HL-60 (cell line): ENCODE data around the gene EIF4E1B.
A peak's percentile ranks its signal among the peaks of the same experiment; 100 is the strongest.

Source experiments
- DNase-seq, 2 experiments: peaks; one replicate each; pipeline ENCODE4 v3.0.0-alpha.2; 2010 to 2020; ENCODE audit warnings: low read depth in 1 of 2, low spot score in 1 of 2
- H3K27ac ChIP-seq: fragments of 250-450 bp; sonication (Bioruptor Pico); replicated peaks from 2 replicates; pipeline ENCODE4 v1.5.1; 2020; ENCODE audit warnings: mild to moderate bottlenecking, moderate library complexity
- H3K27me3 ChIP-seq: fragments of 250-450 bp; sonication (Bioruptor Pico); 2 replicates; pipeline ENCODE4 v1.5.1; 2021; ENCODE audit warnings: mild to moderate bottlenecking, moderate library complexity; ENCODE audit not compliant: insufficient read depth, poor library complexity, severe bottlenecking
- H3K4me3 ChIP-seq: replicated peaks from 2 replicates; pipeline ENCODE4 v1.5.1; 2011; ENCODE audit warnings: mild to moderate bottlenecking, control low read depth, low read length; ENCODE audit not compliant: insufficient read depth
- GABPA ChIP-seq: IDR thresholded peaks from 2 replicates; pipeline ENCODE4 v1.6.1; 2012; ENCODE audit warnings: low read depth
- POLR2AphosphoS5 ChIP-seq: IDR thresholded peaks from 2 replicates; pipeline ENCODE4 v1.6.1; 2012; ENCODE audit warnings: low read depth
- SPI1 ChIP-seq: IDR thresholded peaks from 2 replicates; pipeline ENCODE4 v1.6.1; 2012; ENCODE audit warnings: low read depth, mild to moderate bottlenecking, borderline replicate concordance
- TF ChIP-seq, protein P1 (sequence below): IDR thresholded peaks from one replicate; pipeline ENCODE4 v1.5.1; 2011; ENCODE audit warnings: low read length, control low read depth, inconsistent platforms; ENCODE audit not compliant: insufficient read depth
- TF ChIP-seq, protein P2 (sequence below): IDR thresholded peaks from 2 replicates; pipeline ENCODE4 v1.6.1; 2012; ENCODE audit warnings: low read depth; ENCODE audit not compliant: insufficient replicate concordance

Gene EIF4E1B

DNA sequence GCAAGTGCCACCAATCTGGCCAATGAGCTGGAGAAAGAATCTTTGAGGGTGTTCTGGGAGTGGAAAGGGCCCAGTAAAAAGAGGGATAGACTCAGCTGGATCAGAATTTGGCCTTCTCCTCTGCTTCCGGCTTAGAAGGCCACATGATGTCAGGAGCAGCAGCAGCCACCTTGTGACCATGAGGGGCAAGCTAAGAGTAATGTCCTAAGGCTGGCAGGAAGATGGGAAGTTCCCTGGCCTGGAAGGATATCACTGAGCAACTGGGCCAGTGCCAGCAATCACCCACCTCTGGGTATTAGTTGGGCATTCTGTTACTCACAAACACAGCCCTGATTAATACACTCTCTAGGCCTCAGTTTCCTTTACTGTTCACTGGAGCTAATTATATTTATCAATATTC lies 61.0 kb downstream of the EIF4E1B start:
- TF ChIP-seq POLR2AphosphoS5 = no peak
- TF ChIP-seq GABPA = no peak
- TF ChIP-seq, protein P1, sequence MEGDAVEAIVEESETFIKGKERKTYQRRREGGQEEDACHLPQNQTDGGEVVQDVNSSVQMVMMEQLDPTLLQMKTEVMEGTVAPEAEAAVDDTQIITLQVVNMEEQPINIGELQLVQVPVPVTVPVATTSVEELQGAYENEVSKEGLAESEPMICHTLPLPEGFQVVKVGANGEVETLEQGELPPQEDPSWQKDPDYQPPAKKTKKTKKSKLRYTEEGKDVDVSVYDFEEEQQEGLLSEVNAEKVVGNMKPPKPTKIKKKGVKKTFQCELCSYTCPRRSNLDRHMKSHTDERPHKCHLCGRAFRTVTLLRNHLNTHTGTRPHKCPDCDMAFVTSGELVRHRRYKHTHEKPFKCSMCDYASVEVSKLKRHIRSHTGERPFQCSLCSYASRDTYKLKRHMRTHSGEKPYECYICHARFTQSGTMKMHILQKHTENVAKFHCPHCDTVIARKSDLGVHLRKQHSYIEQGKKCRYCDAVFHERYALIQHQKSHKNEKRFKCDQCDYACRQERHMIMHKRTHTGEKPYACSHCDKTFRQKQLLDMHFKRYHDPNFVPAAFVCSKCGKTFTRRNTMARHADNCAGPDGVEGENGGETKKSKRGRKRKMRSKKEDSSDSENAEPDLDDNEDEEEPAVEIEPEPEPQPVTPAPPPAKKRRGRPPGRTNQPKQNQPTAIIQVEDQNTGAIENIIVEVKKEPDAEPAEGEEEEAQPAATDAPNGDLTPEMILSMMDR = no peak
- TF ChIP-seq, protein P2, sequence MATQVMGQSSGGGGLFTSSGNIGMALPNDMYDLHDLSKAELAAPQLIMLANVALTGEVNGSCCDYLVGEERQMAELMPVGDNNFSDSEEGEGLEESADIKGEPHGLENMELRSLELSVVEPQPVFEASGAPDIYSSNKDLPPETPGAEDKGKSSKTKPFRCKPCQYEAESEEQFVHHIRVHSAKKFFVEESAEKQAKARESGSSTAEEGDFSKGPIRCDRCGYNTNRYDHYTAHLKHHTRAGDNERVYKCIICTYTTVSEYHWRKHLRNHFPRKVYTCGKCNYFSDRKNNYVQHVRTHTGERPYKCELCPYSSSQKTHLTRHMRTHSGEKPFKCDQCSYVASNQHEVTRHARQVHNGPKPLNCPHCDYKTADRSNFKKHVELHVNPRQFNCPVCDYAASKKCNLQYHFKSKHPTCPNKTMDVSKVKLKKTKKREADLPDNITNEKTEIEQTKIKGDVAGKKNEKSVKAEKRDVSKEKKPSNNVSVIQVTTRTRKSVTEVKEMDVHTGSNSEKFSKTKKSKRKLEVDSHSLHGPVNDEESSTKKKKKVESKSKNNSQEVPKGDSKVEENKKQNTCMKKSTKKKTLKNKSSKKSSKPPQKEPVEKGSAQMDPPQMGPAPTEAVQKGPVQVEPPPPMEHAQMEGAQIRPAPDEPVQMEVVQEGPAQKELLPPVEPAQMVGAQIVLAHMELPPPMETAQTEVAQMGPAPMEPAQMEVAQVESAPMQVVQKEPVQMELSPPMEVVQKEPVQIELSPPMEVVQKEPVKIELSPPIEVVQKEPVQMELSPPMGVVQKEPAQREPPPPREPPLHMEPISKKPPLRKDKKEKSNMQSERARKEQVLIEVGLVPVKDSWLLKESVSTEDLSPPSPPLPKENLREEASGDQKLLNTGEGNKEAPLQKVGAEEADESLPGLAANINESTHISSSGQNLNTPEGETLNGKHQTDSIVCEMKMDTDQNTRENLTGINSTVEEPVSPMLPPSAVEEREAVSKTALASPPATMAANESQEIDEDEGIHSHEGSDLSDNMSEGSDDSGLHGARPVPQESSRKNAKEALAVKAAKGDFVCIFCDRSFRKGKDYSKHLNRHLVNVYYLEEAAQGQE = no peak
- TF ChIP-seq SPI1 = no peak
- Histone ChIP-seq H3K27ac (no peak overlapping the region), H3K4me3 (no peak overlapping the region), H3K27me3 (peaks cover 12% of the 10 kb centered on the region)
- DNase-seq = no peak

DNA sequence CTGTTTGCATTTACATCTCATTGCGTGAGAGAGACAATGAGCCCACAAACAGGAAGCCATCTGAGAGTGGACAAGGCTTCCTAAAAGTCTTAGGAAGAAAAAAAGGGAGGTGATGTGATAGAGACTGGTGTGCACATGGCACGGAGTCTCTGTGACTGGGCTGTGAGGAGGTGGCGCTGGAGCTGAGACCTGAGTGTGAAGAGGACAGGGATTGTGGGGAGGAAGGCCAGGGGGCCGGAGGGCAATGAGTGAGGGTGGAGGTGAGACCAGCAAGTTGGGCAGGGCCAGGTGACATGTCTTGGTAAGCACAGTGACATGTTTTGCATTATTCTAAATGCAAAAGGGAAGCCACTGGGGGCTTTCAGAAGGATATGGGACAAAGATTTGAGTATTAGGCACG lies 61.9 kb downstream of the EIF4E1B start:
- peaks cover 15% of the 10 kb centered on the region for H3K27me3 ChIP-seq
- TF ChIP-seq, protein P2 = no peak
- TF ChIP-seq GABPA (no peak), POLR2AphosphoS5 (no peak), SPI1 (no peak)
- TF ChIP-seq, protein P1 = no peak
- no peak for DNase-seq

DNA sequence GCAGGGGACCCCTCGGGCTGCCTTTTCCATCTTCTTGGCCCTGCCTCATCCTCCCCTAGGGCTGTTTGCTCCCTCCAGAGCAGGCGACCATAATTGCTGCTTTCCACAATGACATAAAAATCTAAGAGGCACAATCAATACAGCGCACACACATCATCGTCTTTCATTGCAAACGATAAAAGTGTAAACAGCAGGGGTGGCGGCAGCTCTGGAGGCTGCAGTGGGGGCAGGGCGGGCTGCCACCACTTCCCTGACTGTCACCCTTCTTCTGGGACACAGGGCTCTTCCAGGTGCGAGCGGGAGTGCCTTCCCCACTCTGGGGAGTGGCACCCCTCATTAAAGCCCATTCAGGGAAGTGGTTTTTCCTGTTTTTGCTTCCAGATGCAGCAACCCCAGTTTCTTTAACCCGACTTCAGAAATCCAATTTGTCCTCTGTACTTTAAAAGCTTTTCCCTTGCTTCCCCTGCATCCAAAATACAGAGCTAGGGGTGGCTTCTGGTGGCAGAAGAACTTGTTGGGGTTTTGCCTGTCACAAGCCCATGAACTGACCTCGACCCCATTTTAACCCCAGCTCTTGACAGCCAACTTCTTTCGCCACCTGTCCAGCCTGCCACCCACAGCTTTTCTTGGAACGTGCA lies 62.5 kb downstream of the EIF4E1B start:
- Histone ChIP-seq H3K27ac (no peak overlapping the region), H3K4me3 (no peak overlapping the region), H3K27me3 (peaks cover 15% of the 10 kb centered on the region)
- TF ChIP-seq, protein P1 = no peak
- no peak for TF ChIP-seq GABPA
- no peak for TF ChIP-seq SPI1
- TF ChIP-seq POLR2AphosphoS5 = no peak; the same call in 1 of the 2 replicates
- DNase-seq = no peak

More for the DNA sequence above, 61.9 kb downstream of the EIF4E1B start:
- Histone ChIP-seq H3K27ac (no peak overlapping the region), H3K4me3 (no peak overlapping the region)

DNA sequence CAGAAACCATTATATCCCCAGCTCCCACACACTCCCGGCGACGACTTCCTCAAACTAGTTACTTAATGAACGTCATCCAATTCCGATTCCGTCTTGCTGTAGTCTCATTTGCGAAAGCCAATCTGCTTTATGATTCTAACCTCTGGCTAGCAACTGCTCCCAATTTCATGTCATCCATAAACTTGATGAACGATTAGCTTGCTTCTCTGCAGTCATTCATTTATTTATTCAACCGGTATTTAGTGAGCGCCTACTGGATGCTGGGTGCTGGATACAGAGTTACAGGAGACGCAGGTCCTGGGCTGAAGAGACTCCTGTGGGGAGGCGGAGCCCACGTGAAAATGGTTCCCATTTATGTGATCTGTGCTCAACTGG lies 63.0 kb downstream of the EIF4E1B start:
- peaks cover 15% of the 10 kb centered on the region for H3K27me3 ChIP-seq

More for the DNA sequence above, 63.0 kb downstream of the EIF4E1B start:
- Histone ChIP-seq H3K27ac (no peak overlapping the region), H3K4me3 (no peak overlapping the region)
- peak; percentile 26 to 63 for DNase-seq
- TF ChIP-seq, protein P1 = no peak
- TF ChIP-seq POLR2AphosphoS5 = 0 out of 2 replicates have a peak, but pooled peaks have one; percentile 49
- TF ChIP-seq, protein P2 = no peak
- TF ChIP-seq SPI1 = peak; percentile 84
